ENCODE data around the gene DUSP15. TPM values are rescaled to one million over a fixed set of nuclear protein-coding genes. Genes with fewer than 3 reads are reported as not detected.

DUSP15 gene
- total RNA-seq, 1 donor from 2014 or later = 19.3 TPM

DNA sequence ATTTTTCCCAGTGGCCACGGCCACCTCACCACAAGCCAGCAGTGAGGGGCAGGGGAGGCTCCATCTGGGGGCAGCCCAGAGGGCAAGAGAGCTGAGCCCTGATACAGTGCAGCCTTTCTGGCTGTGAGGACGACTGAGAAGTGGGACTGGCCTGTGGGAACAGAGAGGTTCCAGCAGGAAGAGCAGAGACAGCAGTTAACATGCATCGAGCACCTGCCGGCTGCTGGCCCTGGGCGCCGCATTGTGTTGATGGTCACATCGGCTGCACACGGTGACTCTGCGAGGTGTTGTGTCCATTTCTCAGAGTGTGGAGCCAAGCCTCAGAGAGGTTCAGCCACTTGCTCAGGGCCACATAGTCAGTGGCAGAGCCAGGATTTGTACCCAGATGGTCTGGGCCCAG is 34.8 kb downstream of the DUSP15 start:
- no peak for DNase-seq
- Mint-ChIP-seq H3K27me3 (ENCODE audit: unreplicated experiment) (peaks cover 5% of the 10 kb centered on the region), H3K9me3 (ENCODE audit: unreplicated experiment) (peaks cover 7% of the 10 kb centered on the region), H3K36me3 (ENCODE audit: unreplicated experiment) (no peaks in the 10 kb centered on the region), H3K4me3 (ENCODE audit: unreplicated experiment) (no peak overlapping the region), H3K27ac (ENCODE audit: unreplicated experiment) (no peak overlapping the region), H3K4me1 (ENCODE audit: low read depth, unreplicated experiment) (peaks cover 14% of the 10 kb centered on the region)
- TF ChIP-seq, protein P1, sequence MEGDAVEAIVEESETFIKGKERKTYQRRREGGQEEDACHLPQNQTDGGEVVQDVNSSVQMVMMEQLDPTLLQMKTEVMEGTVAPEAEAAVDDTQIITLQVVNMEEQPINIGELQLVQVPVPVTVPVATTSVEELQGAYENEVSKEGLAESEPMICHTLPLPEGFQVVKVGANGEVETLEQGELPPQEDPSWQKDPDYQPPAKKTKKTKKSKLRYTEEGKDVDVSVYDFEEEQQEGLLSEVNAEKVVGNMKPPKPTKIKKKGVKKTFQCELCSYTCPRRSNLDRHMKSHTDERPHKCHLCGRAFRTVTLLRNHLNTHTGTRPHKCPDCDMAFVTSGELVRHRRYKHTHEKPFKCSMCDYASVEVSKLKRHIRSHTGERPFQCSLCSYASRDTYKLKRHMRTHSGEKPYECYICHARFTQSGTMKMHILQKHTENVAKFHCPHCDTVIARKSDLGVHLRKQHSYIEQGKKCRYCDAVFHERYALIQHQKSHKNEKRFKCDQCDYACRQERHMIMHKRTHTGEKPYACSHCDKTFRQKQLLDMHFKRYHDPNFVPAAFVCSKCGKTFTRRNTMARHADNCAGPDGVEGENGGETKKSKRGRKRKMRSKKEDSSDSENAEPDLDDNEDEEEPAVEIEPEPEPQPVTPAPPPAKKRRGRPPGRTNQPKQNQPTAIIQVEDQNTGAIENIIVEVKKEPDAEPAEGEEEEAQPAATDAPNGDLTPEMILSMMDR (IDR thresholded peaks at IDR 0.05; ENCODE audit: partially characterized antibody, unreplicated experiment) = no peak

DNA sequence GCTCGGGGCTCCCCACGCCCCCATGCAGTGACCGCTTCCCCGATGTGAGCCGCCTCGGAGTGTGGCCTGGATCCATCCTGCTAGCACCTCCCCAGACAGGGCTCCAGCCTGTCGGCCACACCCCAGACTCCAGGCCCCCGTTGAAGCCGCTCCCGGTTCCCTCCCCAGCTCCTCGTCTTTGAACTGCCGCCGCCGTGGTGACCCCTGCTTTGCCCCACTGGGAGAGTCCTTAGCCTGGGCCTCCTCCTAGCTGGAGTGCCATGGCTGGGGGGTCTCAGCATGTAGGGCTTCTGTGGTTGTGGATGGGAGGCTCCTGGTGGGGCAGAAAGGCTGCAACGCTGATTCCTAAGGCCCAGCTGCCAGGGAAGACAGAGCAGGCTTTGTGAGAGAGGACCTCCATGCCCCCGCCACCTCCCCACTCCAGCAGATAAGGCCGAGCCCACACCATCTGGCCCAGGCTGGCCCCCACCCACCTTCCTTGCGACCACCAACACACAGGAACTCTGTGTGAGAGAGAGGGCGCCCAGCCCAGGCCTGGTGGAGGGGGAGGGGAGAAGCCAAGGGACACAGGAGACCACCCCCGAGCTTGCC is 36.3 kb downstream of the DUSP15 start:
- Mint-ChIP-seq H3K27me3 (ENCODE audit: unreplicated experiment) (peaks cover 5% of the 10 kb centered on the region), H3K27ac (ENCODE audit: unreplicated experiment) (no peak overlapping the region), H3K9me3 (ENCODE audit: unreplicated experiment) (peaks cover 7% of the 10 kb centered on the region), H3K4me1 (ENCODE audit: low read depth, unreplicated experiment) (peaks cover 23% of the 10 kb centered on the region), H3K4me3 (ENCODE audit: unreplicated experiment) (no peak overlapping the region), H3K36me3 (ENCODE audit: unreplicated experiment) (no peaks in the 10 kb centered on the region)
- TF ChIP-seq, protein P1 (IDR thresholded peaks at IDR 0.05; ENCODE audit: partially characterized antibody, unreplicated experiment) = no peak
- peak; percentile 58 for DNase-seq

DNA sequence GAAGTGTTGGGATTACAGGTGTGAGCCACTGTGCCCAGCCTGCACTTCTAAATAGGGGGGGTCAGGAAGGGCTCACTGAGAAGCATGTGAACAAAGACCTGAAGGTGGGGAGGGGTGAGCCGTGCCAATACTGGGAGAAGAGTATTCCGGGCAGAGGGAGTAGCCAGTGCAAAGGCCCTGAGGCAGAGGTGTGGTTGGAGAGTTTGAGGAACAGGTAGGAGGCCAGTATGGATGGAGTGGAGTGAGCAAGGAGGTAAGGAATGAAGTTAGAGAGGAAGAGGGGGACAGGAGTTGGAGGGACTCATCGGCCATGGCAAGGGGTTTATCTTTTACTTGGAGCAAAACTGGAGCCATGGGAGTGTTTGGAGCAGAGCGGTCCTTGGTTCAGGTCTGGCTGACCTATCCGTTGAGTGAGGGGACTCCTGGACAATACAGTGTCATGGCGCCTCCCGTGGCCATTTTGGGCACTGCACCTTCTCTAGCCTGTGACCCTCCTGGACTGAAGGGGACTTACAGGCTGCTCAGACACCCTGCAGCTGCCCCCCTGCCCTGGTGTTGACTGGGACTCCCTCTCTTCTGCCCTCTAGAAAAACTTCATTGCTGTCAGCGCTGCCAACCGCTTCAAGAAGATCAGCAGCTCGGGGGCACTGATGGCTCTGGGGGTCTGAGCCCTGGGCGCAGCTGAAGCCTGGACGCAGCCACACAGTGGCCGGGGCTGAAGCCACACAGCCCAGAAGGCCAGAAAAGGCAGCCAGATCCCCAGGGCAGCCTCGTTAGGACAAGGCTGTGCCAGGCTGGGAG is 37.0 kb downstream of the DUSP15 start:
- H3K36me3 Mint-ChIP-seq (ENCODE audit: unreplicated experiment) = no peaks in the 10 kb centered on the region
- TF ChIP-seq, protein P1 (IDR thresholded peaks at IDR 0.05; ENCODE audit: partially characterized antibody, unreplicated experiment) = peak; percentile 100
- H3K4me3 Mint-ChIP-seq (ENCODE audit: unreplicated experiment) = no peak overlapping the region
- DNase-seq = peak; percentile 100
- H3K4me1 Mint-ChIP-seq (ENCODE audit: low read depth, unreplicated experiment) = peaks cover 30% of the 10 kb centered on the region
- peaks cover 7% of the 10 kb centered on the region for H3K9me3 Mint-ChIP-seq (ENCODE audit: unreplicated experiment)
- peaks cover 6% of the 10 kb centered on the region for H3K27me3 Mint-ChIP-seq (ENCODE audit: unreplicated experiment)
- H3K27ac Mint-ChIP-seq (ENCODE audit: unreplicated experiment) = peak overlapping the region; percentile 5

DNA sequence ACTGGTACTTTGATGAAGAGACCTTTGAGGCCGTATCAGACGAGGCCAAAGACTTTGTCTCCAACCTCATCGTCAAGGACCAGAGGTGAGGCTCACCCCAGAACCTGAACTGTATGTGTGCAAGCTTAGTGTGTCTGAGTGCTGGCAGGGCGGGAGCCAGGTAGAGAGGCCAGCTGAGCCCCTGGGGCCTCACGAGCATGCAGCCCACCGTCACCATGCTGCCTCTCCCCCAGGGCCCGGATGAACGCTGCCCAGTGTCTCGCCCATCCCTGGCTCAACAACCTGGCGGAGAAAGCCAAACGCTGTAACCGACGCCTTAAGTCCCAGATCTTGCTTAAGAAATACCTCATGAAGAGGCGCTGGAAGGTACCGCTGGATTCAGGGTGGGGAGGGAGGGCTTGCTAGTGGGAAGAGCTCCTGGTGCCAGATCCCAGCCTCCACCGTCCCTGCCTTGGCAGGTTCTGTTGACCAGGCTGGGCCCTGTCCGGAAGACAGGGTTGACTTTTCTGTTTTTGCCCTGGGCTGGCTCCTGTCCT is 38.5 kb downstream of the DUSP15 start:
- Mint-ChIP-seq H3K4me1 (ENCODE audit: low read depth, unreplicated experiment) (peaks cover 30% of the 10 kb centered on the region), H3K36me3 (ENCODE audit: unreplicated experiment) (no peaks in the 10 kb centered on the region), H3K4me3 (ENCODE audit: unreplicated experiment) (no peak overlapping the region), H3K27me3 (ENCODE audit: unreplicated experiment) (peaks cover 6% of the 10 kb centered on the region), H3K9me3 (ENCODE audit: unreplicated experiment) (peaks cover 7% of the 10 kb centered on the region), H3K27ac (ENCODE audit: unreplicated experiment) (no peak overlapping the region)
- TF ChIP-seq, protein P1 (IDR thresholded peaks at IDR 0.05; ENCODE audit: partially characterized antibody, unreplicated experiment) = no peak
- no peak for DNase-seq

DNA sequence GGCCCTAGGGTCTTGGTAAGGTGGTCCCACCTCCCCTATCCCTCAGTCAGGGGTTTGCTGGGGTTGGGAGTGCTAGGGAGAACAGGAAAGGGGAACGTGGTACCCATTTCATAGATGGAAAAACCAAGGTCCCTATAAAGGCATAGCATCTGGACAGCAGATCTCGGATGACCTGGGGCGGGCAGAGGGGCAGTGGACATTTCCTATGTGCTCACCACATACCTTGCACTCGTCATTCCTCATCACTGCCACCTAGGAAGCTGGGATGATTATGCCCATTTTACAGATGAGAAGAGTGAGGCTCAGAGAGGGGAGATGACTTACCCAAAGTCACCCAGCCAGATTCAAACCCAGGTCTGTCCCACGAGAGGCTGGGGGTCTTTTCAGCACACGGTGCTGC is 39.1 kb downstream of the DUSP15 start:
- no peak for DNase-seq
- no peak overlapping the region for H3K4me3 Mint-ChIP-seq (ENCODE audit: unreplicated experiment)
- TF ChIP-seq, protein P1 (IDR thresholded peaks at IDR 0.05; ENCODE audit: partially characterized antibody, unreplicated experiment) = no peak
- H3K27ac Mint-ChIP-seq (ENCODE audit: unreplicated experiment) = no peak overlapping the region
- peaks cover 30% of the 10 kb centered on the region for H3K4me1 Mint-ChIP-seq (ENCODE audit: low read depth, unreplicated experiment)
- peaks cover 6% of the 10 kb centered on the region for H3K27me3 Mint-ChIP-seq (ENCODE audit: unreplicated experiment)
- peaks cover 7% of the 10 kb centered on the region for H3K9me3 Mint-ChIP-seq (ENCODE audit: unreplicated experiment)
- H3K36me3 Mint-ChIP-seq (ENCODE audit: unreplicated experiment) = no peaks in the 10 kb centered on the region

Data from glutamatergic neuron (in vitro differentiated cells).